ENCODE measurements around the gene AHNAK.
A peak's percentile ranks its signal among the peaks of the same experiment; 100 is the strongest.

The AHNAK gene

GRCh38 chr11:62444236-62444833 lies 102.3 kb downstream of the AHNAK start:
- DNase-seq (ENCODE audit: insufficient read length): peak; percentile 49
- FAIRE-seq: peak; percentile 87
- no peak for TF ChIP-seq TAF1 (IDR thresholded peaks at IDR 0.05; ENCODE audit: borderline replicate concordance, low read depth, low read length)
- no peak for TF ChIP-seq POLR2A (IDR thresholded peaks at IDR 0.05; ENCODE audit: low read depth, low read length)

- no peak for DNase-seq (ENCODE audit: insufficient read length)
- no peak for TF ChIP-seq POLR2AphosphoS5 (IDR thresholded peaks at IDR 0.05; ENCODE audit: low read depth, low read length)
- no peak for TF ChIP-seq TAF1 (IDR thresholded peaks at IDR 0.05; ENCODE audit: borderline replicate concordance, low read depth, low read length)
- TF ChIP-seq POLR2A (IDR thresholded peaks at IDR 0.05; ENCODE audit: low read depth, low read length): no peak
- no peak for FAIRE-seq
Measured at GRCh38 chr11:62443390-62444235, 103.0 kb downstream of the AHNAK start.

DNA sequence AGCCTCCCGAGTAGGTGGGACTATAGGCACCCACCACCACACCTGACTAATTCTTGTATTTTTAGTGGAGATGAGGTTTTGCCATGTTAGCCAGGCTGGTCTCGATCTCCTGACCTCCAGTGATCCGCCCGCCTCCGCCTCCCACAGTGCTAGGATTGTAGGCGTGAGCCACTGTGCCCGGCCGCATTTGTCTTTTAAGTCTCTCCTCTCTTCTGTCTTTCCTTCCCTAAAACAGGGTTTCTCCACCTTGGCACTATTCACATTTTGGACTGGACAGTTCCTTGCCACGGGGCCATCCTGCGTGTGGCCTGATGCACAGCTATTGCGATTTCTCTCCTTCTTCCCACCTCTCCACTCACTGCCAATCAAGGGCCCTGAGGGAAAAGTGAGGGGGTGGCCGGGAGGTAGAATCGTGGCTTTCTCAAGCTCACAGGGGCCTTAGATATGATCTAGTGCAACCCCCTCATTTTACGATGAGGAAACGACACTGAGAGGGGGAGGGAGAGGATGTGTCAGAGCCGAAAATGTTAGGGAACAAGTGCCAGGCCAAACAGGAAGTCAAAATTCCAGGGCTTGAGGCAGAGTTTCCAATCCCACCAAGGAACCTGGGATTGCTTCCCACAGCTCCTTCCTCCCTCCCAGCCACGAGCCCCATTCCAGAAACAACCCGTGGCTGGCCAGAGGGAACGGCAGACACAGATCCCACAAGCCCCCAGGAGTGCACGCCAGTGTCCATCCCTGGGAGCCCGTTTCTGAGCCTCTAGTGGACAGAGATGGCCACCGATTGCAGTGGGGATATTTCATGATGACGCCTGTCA lies 106.6 kb downstream of the AHNAK start:
- TF ChIP-seq POLR2A (IDR thresholded peaks at IDR 0.05; ENCODE audit: low read depth, low read length) (no peak), POLR2AphosphoS5 (IDR thresholded peaks at IDR 0.05; ENCODE audit: low read depth, low read length) (no peak), TAF1 (IDR thresholded peaks at IDR 0.05; ENCODE audit: borderline replicate concordance, low read depth, low read length) (no peak)
- DNase-seq (ENCODE audit: insufficient read length): no peak
- FAIRE-seq: no peak

GRCh38 chr11:62438641-62439040 lies 108.0 kb downstream of the AHNAK start:
- no peak for DNase-seq (ENCODE audit: insufficient read length)
- no peak for FAIRE-seq
- no peak for TF ChIP-seq POLR2AphosphoS5 (IDR thresholded peaks at IDR 0.05; ENCODE audit: low read depth, low read length)
- no peak for TF ChIP-seq TAF1 (IDR thresholded peaks at IDR 0.05; ENCODE audit: borderline replicate concordance, low read depth, low read length)
- TF ChIP-seq POLR2A (IDR thresholded peaks at IDR 0.05; ENCODE audit: low read depth, low read length): no peak

DNA sequence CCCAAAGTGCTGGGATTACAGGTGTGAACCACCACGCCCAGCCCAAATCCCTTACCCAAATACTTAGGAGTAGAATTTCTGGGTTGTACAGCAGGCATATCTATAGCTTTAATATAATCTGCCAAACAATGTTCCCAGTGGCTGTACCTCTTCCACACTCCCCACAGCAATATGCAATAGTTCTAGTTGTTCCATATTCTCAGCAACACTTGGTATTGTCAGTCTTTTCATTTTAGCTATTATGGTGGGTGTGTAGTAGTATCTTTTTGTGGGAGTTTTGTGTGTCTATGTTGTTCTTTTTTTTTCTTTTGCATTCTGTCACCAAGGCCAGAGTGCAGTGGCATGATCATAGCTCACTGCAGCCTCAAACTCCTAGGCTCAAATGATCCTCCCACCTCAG lies 109.0 kb downstream of the AHNAK start:
- DNase-seq (ENCODE audit: insufficient read length) (no peak), FAIRE-seq (no peak)
- TF ChIP-seq POLR2AphosphoS5 (IDR thresholded peaks at IDR 0.05; ENCODE audit: low read depth, low read length) (no peak), POLR2A (IDR thresholded peaks at IDR 0.05; ENCODE audit: low read depth, low read length) (no peak), TAF1 (IDR thresholded peaks at IDR 0.05; ENCODE audit: borderline replicate concordance, low read depth, low read length) (no peak)

GRCh38 chr11:62435846-62436660 lies 110.6 kb downstream of the AHNAK start:
- TF ChIP-seq TAF1 (IDR thresholded peaks at IDR 0.05; ENCODE audit: borderline replicate concordance, low read depth, low read length) (no peak), POLR2AphosphoS5 (IDR thresholded peaks at IDR 0.05; ENCODE audit: low read depth, low read length) (no peak)
- no peak for DNase-seq (ENCODE audit: insufficient read length)
- no peak for FAIRE-seq

- DNase-seq (ENCODE audit: insufficient read length) (no peak), FAIRE-seq (no peak)
- TF ChIP-seq TAF1 (IDR thresholded peaks at IDR 0.05; ENCODE audit: borderline replicate concordance, low read depth, low read length) (no peak), POLR2AphosphoS5 (IDR thresholded peaks at IDR 0.05; ENCODE audit: low read depth, low read length) (no peak), POLR2A (IDR thresholded peaks at IDR 0.05; ENCODE audit: low read depth, low read length) (no peak)
Measured at GRCh38 chr11:62433904-62434276, 112.7 kb downstream of the AHNAK start.

DNA sequence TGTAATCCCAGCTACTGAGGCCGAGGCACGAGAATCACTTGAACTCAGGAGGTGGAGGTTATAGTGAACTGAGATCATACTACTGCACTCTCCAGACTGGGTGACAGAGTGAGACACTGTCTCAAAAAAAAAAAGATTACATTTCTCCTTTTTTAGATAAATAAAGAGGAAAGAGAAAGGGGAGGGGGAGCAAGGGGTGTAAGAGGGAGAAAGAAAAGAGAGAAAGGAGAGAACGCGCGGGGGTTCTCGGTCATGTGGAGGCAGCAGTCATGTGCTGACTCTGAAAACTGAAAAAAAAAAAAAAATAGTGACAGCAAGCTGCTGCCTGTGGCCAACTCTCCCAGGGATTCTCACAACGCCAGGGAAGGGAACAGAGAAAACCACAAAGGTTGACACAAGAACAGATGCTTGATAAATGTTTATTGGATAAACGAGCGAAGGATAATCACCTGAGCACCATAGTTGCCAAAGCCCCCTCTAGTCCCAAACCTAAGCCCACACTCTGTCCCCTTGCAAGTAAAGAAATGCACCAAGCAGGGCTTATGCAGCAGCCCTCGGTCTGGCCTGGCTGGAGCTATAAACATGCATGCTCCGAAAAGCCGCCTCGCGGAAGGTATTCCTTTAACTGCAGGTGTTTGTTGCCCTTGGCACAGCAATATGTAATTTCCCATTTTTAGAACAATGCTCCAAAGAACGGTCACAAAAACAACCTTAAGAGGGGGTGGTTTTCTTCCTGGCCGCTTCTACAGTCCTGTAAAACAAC lies 113.3 kb downstream of the AHNAK start:
- TF ChIP-seq POLR2A (IDR thresholded peaks at IDR 0.05; ENCODE audit: low read depth, low read length) (no peak), TAF1 (IDR thresholded peaks at IDR 0.05; ENCODE audit: borderline replicate concordance, low read depth, low read length) (no peak), POLR2AphosphoS5 (IDR thresholded peaks at IDR 0.05; ENCODE audit: low read depth, low read length) (no peak)
- no peak for DNase-seq (ENCODE audit: insufficient read length)
- FAIRE-seq: no peak

GRCh38 chr11:62432695-62433094 lies 113.9 kb downstream of the AHNAK start:
- TF ChIP-seq TAF1 (IDR thresholded peaks at IDR 0.05; ENCODE audit: borderline replicate concordance, low read depth, low read length): no peak
- no peak for TF ChIP-seq POLR2A (IDR thresholded peaks at IDR 0.05; ENCODE audit: low read depth, low read length)
- TF ChIP-seq POLR2AphosphoS5 (IDR thresholded peaks at IDR 0.05; ENCODE audit: low read depth, low read length): no peak
- FAIRE-seq: no peak
- DNase-seq (ENCODE audit: insufficient read length): no peak

GRCh38 chr11:62431171-62431901 lies 115.3 kb downstream of the AHNAK start:
- no peak for FAIRE-seq
- DNase-seq (ENCODE audit: insufficient read length): no peak
- TF ChIP-seq TAF1 (IDR thresholded peaks at IDR 0.05; ENCODE audit: borderline replicate concordance, low read depth, low read length) (no peak), POLR2A (IDR thresholded peaks at IDR 0.05; ENCODE audit: low read depth, low read length) (no peak), POLR2AphosphoS5 (IDR thresholded peaks at IDR 0.05; ENCODE audit: low read depth, low read length) (no peak)

Data from GM12892 (cell line).